Iris pigment epithelial cell (primary cell): Measurements from ENCODE around the gene EEF1AKMT2.
A peak's percentile ranks its signal among the peaks of the same experiment; 100 is the strongest.
"Not testable (repeated sequence)": the region's sequence is repeated elsewhere in the genome, so short reads cannot be mapped to it uniquely, and the experiment has no call there.

Source experiments
- DNase-seq: peaks from one replicate; pipeline ENCODE4 v3.0.0-alpha.2; 2011; ENCODE audit warnings: low read depth

EEF1AKMT2 gene

GRCh38 chr10:124791547-124792348 lies at the start of gene EEF1AKMT2:
Gene EEF1AKMT2 (minus strand): TSS chr10:124791887. CDS start chr10:124791833, 54 bp downstream.
- DNase-seq, result peak; percentile 80

- no peak for DNase-seq
Measured at GRCh38 chr10:124837687-124838086, 46.0 kb upstream of the EEF1AKMT2 start.

GRCh38 chr10:124831116-124831515 lies 39.4 kb upstream of the EEF1AKMT2 start:
- DNase-seq, result no peak

GRCh38 chr10:124830445-124830844 lies 38.8 kb upstream of the EEF1AKMT2 start:
- DNase-seq, result no peak

- DNase-seq, result no peak
Measured at GRCh38 chr10:124829447-124830115, 37.9 kb upstream of the EEF1AKMT2 start.

- peak; percentile 12 for DNase-seq
Measured at GRCh38 chr10:124827474-124827873, 35.8 kb upstream of the EEF1AKMT2 start.

GRCh38 chr10:124826262-124826661 lies 34.6 kb upstream of the EEF1AKMT2 start:
- no peak for DNase-seq

- DNase-seq, result no peak
Measured at GRCh38 chr10:124825702-124826101, 34.0 kb upstream of the EEF1AKMT2 start.

- DNase-seq, result not testable (repeated sequence)
Measured at GRCh38 chr10:124824932-124825331, 33.2 kb upstream of the EEF1AKMT2 start.

- DNase-seq, result no peak
Measured at GRCh38 chr10:124824507-124824906, 32.8 kb upstream of the EEF1AKMT2 start.

- DNase-seq, result no peak
Measured at GRCh38 chr10:124821520-124821919, 29.8 kb upstream of the EEF1AKMT2 start.

GRCh38 chr10:124820121-124820520 lies 28.4 kb upstream of the EEF1AKMT2 start:
- no peak for DNase-seq

- DNase-seq, result peak; percentile 3
Measured at GRCh38 chr10:124802313-124802675, 10.6 kb upstream of the EEF1AKMT2 start.

- no peak for DNase-seq
Measured at GRCh38 chr10:124799211-124799610, 7.5 kb upstream of the EEF1AKMT2 start.

GRCh38 chr10:124798781-124799180 lies 7.1 kb upstream of the EEF1AKMT2 start:
- DNase-seq, result no peak

- no peak for DNase-seq
Measured at GRCh38 chr10:124798364-124798763, 6.7 kb upstream of the EEF1AKMT2 start.

- no peak for DNase-seq
Measured at GRCh38 chr10:124792998-124793352, 1.3 kb upstream of the EEF1AKMT2 start.

- DNase-seq, result not testable (repeated sequence)
Measured at GRCh38 chr10:124782900-124783299, 8.8 kb downstream of the EEF1AKMT2 start.

- no peak for DNase-seq
Measured at GRCh38 chr10:124768791-124769190, 22.9 kb downstream of the EEF1AKMT2 start.

GRCh38 chr10:124765256-124765655 lies 26.4 kb downstream of the EEF1AKMT2 start:
- no peak for DNase-seq

GRCh38 chr10:124763267-124763666 lies 28.4 kb downstream of the EEF1AKMT2 start:
- DNase-seq, result peak; percentile 24

GRCh38 chr10:124762281-124762680 lies 29.4 kb downstream of the EEF1AKMT2 start:
- DNase-seq, result no peak

GRCh38 chr10:124756156-124756903 lies 35.4 kb downstream of the EEF1AKMT2 start:
- no peak for DNase-seq
